Mammary epithelial cell (primary cell): ENCODE results near the gene FBRS.

Experiments used
- CTCF ChIP-seq, 2 donors: IDR thresholded peaks in 1 of 2; conservative IDR thresholded peaks in 1 of 2; 2 replicates each; pipeline ENCODE4 v1.5.1; 2011 to 2012; ENCODE audit warnings: inconsistent platforms in 2 of 2, low read length in 2 of 2, mild to moderate bottlenecking in 2 of 2, control low read depth in 1 of 2, low read depth in 1 of 2; ENCODE audit not compliant: insufficient read depth in 1 of 2; ENCODE audit errors: extremely low read depth in 1 of 2
- EZH2 ChIP-seq: IDR thresholded peaks from 2 replicates; pipeline ENCODE4 v1.6.1; 2012; ENCODE audit warnings: low read length, inconsistent platforms, borderline replicate concordance

GRCh38 chr16:30621765-30622164, 36.5 kb upstream of the FBRS start:
- TF ChIP-seq CTCF (conservative IDR thresholded peaks at IDR 0.05 in 1 of 2, IDR thresholded peaks at IDR 0.05 in 1 of 2; ENCODE audit: extremely low read depth in 1 of 2, insufficient read depth in 1 of 2, low read depth in 1 of 2, low read length in 2 of 2) (no peak), EZH2 (no peak)
